CD14-positive monocyte (primary cell): ENCODE results near the gene ARMH3. TPM values are rescaled to one million over a fixed set of nuclear protein-coding genes. Genes with fewer than 3 reads are reported as not detected.

ENCODE experiments used
- DNase-seq, 3 donors: peaks; one replicate each; pipeline ENCODE4 v3.0.0-alpha.2; 2011 to 2022
- H2AFZ ChIP-seq: 2 replicates; pipeline ENCODE4 v1.6.0; 2012; ENCODE audit warnings: mild to moderate bottlenecking, low read depth, low read length, inconsistent platforms; ENCODE audit not compliant: insufficient read depth, poor library complexity, severe bottlenecking
- H3K27ac ChIP-seq, 2 donors: 1 replicate in 1 of 2; 2 replicates in 1 of 2; pipeline ENCODE4 v1.5.1; 2012 to 2013; ENCODE audit warnings: low read length in 2 of 2, control low read depth in 1 of 2, inconsistent platforms in 1 of 2, low read depth in 1 of 2, mild to moderate bottlenecking in 1 of 2
- H3K27me3 ChIP-seq, 2 donors: one replicate each; pipeline versions ENCODE4 v1.6.0 to v1.6.1; 2011 to 2013; ENCODE audit warnings: low read length in 2 of 2; ENCODE audit not compliant: control insufficient read depth in 2 of 2, insufficient read depth in 2 of 2
- H3K36me3 ChIP-seq, 2 donors: replicated peaks in 1 of 2; 1 replicate in 1 of 2; 2 replicates in 1 of 2; pipeline versions ENCODE4 v1.5.1 to v1.6.1; 2012 to 2013; ENCODE audit warnings: low read length in 2 of 2, control low read depth in 1 of 2, inconsistent platforms in 1 of 2, mild to moderate bottlenecking in 1 of 2; ENCODE audit not compliant: insufficient read depth in 2 of 2, control insufficient read depth in 1 of 2
- H3K4me1 ChIP-seq, 2 donors: 1 replicate in 1 of 2; 2 replicates in 1 of 2; pipeline versions ENCODE4 v1.5.1 to v1.6.1; 2012 to 2013; ENCODE audit warnings: low read length in 2 of 2, control low read depth in 1 of 2, inconsistent platforms in 1 of 2, mild to moderate bottlenecking in 1 of 2, moderate library complexity in 1 of 2; ENCODE audit not compliant: insufficient read depth in 2 of 2, control insufficient read depth in 1 of 2
- H3K4me2 ChIP-seq: replicated peaks from 2 replicates; pipeline ENCODE3; 2012; ENCODE audit warnings: low read length, moderate library complexity, mild to moderate bottlenecking; ENCODE audit not compliant: poor library complexity, severe bottlenecking; ENCODE audit errors: extremely low read depth
- H3K4me3 ChIP-seq, 3 experiments: fragments of 200-600 bp in 1 of 3; sonication (generic) in 1 of 3; replicated peaks in 1 of 3; 1 replicate in 2 of 3; 2 replicates in 1 of 3; pipeline ENCODE4 v1.5.1; 2011 to 2013; ENCODE audit warnings: low read length in 3 of 3, mild to moderate bottlenecking in 3 of 3, control low read depth in 2 of 3, low read depth in 2 of 3, inconsistent platforms in 1 of 3, moderate library complexity in 1 of 3
- H3K79me2 ChIP-seq: 2 replicates; pipeline ENCODE4 v1.6.0; 2012; ENCODE audit warnings: mild to moderate bottlenecking, control low read depth, inconsistent platforms, low read length, moderate library complexity; ENCODE audit not compliant: insufficient read depth
- H3K9ac ChIP-seq: 2 replicates; pipeline ENCODE4 v1.6.0; 2017; ENCODE audit warnings: low read length, mild to moderate bottlenecking; ENCODE audit not compliant: insufficient read depth, poor library complexity, severe bottlenecking
- H3K9me3 ChIP-seq, 2 donors: replicated peaks in 1 of 2; 1 replicate in 1 of 2; 2 replicates in 1 of 2; pipeline versions ENCODE4 v1.5.1 to v1.6.1; 2012 to 2013; ENCODE audit warnings: low read length in 2 of 2, control low read depth in 1 of 2; ENCODE audit not compliant: control insufficient read depth in 1 of 2, insufficient read depth in 1 of 2
- H4K20me1 ChIP-seq: 2 replicates; pipeline ENCODE4 v1.6.0; 2012; ENCODE audit warnings: mild to moderate bottlenecking, low read length, control low read depth, moderate library complexity; ENCODE audit not compliant: insufficient read depth
- H3K27ac Mint-ChIP-seq, 7 donors: one replicate each; pipeline ENCODE4 v1.8.0; 2020; ENCODE audit warnings: mild to moderate bottlenecking in 7 of 7, mixed read lengths in 7 of 7, moderate library complexity in 6 of 7, inconsistent platforms in 2 of 7
- H3K27me3 Mint-ChIP-seq, 3 donors: one replicate each; pipeline ENCODE4 v1.8.0; 2021 to 2022; ENCODE audit warnings: low read depth in 3 of 3, mild to moderate bottlenecking in 3 of 3, mixed read lengths in 3 of 3, moderate library complexity in 3 of 3, inconsistent platforms in 1 of 3
- H3K36me3 Mint-ChIP-seq, 2 donors: one replicate each; pipeline ENCODE4 v1.8.0; 2020; ENCODE audit warnings: mixed read lengths in 2 of 2, inconsistent platforms in 1 of 2, mild to moderate bottlenecking in 1 of 2
- H3K4me1 Mint-ChIP-seq: one replicate; pipeline ENCODE4 v1.8.0; 2020; ENCODE audit warnings: mild to moderate bottlenecking, mixed read lengths
- H3K4me3 Mint-ChIP-seq, 2 donors: one replicate each; pipeline ENCODE4 v1.8.0; 2020; ENCODE audit warnings: mild to moderate bottlenecking in 2 of 2, mixed read lengths in 2 of 2, moderate library complexity in 1 of 2
- H3K9me3 Mint-ChIP-seq, 7 donors: one replicate each; pipeline ENCODE4 v1.8.0; 2020 to 2022; ENCODE audit warnings: mixed read lengths in 7 of 7, mild to moderate bottlenecking in 6 of 7, moderate library complexity in 6 of 7, inconsistent platforms in 2 of 7
- WGBS: methylation state at CpG from one replicate; pipeline ENCODE4 v1.1.5; 2013; ENCODE audit warnings: missing lambda C conversion rate; ENCODE audit not compliant: insufficient coverage; 5-methylcytosine and 5-hydroxymethylcytosine counted together
- intact Hi-C, 2 donors: fragments of 100-400 bp; cut with micrococcal nuclease; formaldehyde crosslinking; loops; one replicate each; pipeline versions ENCODE4 v1.15.0 to v1.15.1; 2023
- polyA plus RNA-seq, 3 donors: library from polyadenylated mRNA; depleted of rRNA in 1 of 3; unstranded in 2 of 3; stranded (reverse) in 1 of 3; fragments of 300-500 nt in 2 of 3; fragments of >200 nt in 1 of 3; fragmentation: Illumina TruSeq in 2 of 3; gene quantifications; 1 replicate in 2 of 3; 2 replicates in 1 of 3; pipeline ENCODE4 v1.2.3, GENCODE V29; 2012 to 2021
- TF ChIP-seq, protein P1 (sequence below): fragments of 200-600 bp; IDR thresholded peaks from one replicate; pipeline ENCODE4 v1.8.0; 2022; ENCODE audit warnings: antibody characterized with exemption, mild to moderate bottlenecking

Gene ARMH3
- polyA plus RNA-seq, 3 donors, result 20.4 to 26.3 (median 22.1) TPM

GRCh38 chr10:101920546-101920945, 135.4 kb downstream of the ARMH3 start:
- H3K27ac ChIP-seq, result peak overlapping the region in 1 of 2 donors; percentile 54
- no peak overlapping the region for H2AFZ ChIP-seq
- peak overlapping the region in 1 of 2 donors; percentile 59 for H3K4me3 Mint-ChIP-seq
- H3K27ac Mint-ChIP-seq, result peak overlapping the region in 4 of 7 donors; percentile 26 to 73 (median 72)
- no peak overlapping the region for H3K9ac ChIP-seq
- H3K79me2 ChIP-seq, result peaks cover 6% of the 10 kb centered on the region
- H3K4me1 Mint-ChIP-seq, result peaks cover 27% of the 10 kb centered on the region
- peaks cover 34% of the 10 kb centered on the region for H4K20me1 ChIP-seq
- TF ChIP-seq, protein P1, sequence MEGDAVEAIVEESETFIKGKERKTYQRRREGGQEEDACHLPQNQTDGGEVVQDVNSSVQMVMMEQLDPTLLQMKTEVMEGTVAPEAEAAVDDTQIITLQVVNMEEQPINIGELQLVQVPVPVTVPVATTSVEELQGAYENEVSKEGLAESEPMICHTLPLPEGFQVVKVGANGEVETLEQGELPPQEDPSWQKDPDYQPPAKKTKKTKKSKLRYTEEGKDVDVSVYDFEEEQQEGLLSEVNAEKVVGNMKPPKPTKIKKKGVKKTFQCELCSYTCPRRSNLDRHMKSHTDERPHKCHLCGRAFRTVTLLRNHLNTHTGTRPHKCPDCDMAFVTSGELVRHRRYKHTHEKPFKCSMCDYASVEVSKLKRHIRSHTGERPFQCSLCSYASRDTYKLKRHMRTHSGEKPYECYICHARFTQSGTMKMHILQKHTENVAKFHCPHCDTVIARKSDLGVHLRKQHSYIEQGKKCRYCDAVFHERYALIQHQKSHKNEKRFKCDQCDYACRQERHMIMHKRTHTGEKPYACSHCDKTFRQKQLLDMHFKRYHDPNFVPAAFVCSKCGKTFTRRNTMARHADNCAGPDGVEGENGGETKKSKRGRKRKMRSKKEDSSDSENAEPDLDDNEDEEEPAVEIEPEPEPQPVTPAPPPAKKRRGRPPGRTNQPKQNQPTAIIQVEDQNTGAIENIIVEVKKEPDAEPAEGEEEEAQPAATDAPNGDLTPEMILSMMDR, result no peak
- intact Hi-C loops, result no loop called here
- no peaks in the 10 kb centered on the region for H3K9me3 Mint-ChIP-seq
- H3K9me3 ChIP-seq, result no peaks in the 10 kb centered on the region
- H3K27me3 Mint-ChIP-seq, result no peaks in the 10 kb centered on the region
- H3K36me3 ChIP-seq, result peaks cover 13 to 52% of the 10 kb centered on the region in 2 donors
- peak; percentile 33 to 57 (median 48) for DNase-seq
- H3K4me1 ChIP-seq, result peaks cover 7 to 12% of the 10 kb centered on the region in 2 donors
- H3K27me3 ChIP-seq, result no peaks in the 10 kb centered on the region
- H3K36me3 Mint-ChIP-seq, result peaks cover 30 to 45% of the 10 kb centered on the region in 2 donors
- no peak overlapping the region for H3K4me2 ChIP-seq
- H3K4me3 ChIP-seq, result no peak overlapping the region

DNA sequence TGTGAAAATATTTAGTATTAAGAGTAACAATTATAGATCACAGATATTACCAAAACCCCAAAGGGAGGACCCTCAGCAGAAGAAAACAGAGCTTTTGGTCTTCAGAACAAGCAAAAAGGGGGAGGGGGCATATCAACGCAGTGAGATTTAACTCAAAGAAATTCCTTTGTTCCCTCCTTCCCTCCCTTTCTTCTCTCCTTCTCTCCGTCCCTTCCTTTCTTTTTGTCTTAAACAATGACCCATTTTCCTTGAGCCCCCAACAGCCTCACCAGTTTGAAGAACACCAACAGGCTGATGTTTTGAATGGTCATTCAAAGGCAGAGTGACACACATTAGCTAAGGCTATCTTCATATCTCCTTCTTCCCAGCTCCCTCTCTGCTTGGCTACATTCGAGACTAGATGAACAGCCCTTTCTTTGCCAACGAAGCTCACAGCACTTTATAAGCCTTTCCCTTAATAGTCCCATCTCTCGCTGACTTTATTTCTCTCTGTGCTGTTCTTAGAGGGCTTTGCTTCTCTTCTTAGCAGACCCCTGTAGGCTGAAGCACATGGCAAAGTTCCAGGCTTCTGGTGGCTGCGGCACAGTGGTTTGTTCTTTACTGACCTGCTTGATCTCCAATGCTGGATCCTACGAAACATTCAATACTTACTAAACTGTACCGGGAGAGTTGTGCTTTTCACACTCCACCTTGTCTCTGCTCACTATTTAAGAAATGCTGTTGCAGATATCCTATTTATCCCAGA, 136.8 kb downstream of the ARMH3 start:
- Histone ChIP-seq H3K79me2 (peaks cover 6% of the 10 kb centered on the region), H3K36me3 (peaks cover 9 to 51% of the 10 kb centered on the region in 2 donors), H3K4me3 (no peak overlapping the region), H3K27me3 (no peaks in the 10 kb centered on the region), H3K4me2 (no peak overlapping the region), H3K9ac (no peak overlapping the region), H3K9me3 (no peaks in the 10 kb centered on the region), H3K4me1 (peaks cover 7 to 12% of the 10 kb centered on the region in 2 donors), H3K27ac (no peak overlapping the region), H4K20me1 (peaks cover 40% of the 10 kb centered on the region), H2AFZ (no peak overlapping the region)
- WGBS, result 92% methylated on average over 6 of the region's 8 CpGs
- Mint-ChIP-seq H3K27ac (peak overlapping the region in 1 of 7 donors; percentile 38), H3K9me3 (no peaks in the 10 kb centered on the region), H3K27me3 (no peaks in the 10 kb centered on the region), H3K4me3 (no peak overlapping the region), H3K4me1 (peaks cover 27% of the 10 kb centered on the region), H3K36me3 (peaks cover 25 to 45% of the 10 kb centered on the region in 2 donors)
- DNase-seq, result no peak
- intact Hi-C loops, result no loop called here
- TF ChIP-seq, protein P1, result no peak
